OCI-LY3 (cell line): ENCODE data around the gene TSACC.
A peak's percentile ranks its signal among the peaks of the same experiment; 100 is the strongest.

Experiments used
- H2AFZ ChIP-seq: fragments of 200-600, 300-600 bp; shearing (Covaris generic); 2 replicates; pipeline ENCODE4 v1.6.0; 2014; ENCODE audit warnings: antibody characterized with exemption, low read depth, low read length
- H3K27ac ChIP-seq: fragments of 200-600, 300-600 bp; sonication (generic); 2 replicates; pipeline ENCODE4 v1.5.1; 2014; ENCODE audit warnings: mild to moderate bottlenecking, low read length, moderate library complexity, mixed read lengths
- H3K27me3 ChIP-seq: fragments of 200-600, 300-600 bp; sonication (generic); 2 replicates; pipeline ENCODE4 v1.6.1; 2014; ENCODE audit warnings: low read depth, low read length, mixed read lengths
- H3K36me3 ChIP-seq: fragments of 200-600, 300-600 bp; sonication (generic); replicated peaks from 2 replicates; pipeline ENCODE3; 2014; ENCODE audit warnings: low read depth, low read length, mixed read lengths
- H3K4me1 ChIP-seq: fragments of 300-600, 200-600 bp; sonication (generic); 2 replicates; pipeline ENCODE4 v1.6.1; 2014; ENCODE audit warnings: low read length, mixed read lengths
- H3K4me2 ChIP-seq: fragments of 200-600, 300-600 bp; sonication (generic); 2 replicates; pipeline ENCODE4 v1.6.1; 2014; ENCODE audit warnings: low read length, mixed read lengths
- H3K4me3 ChIP-seq: fragments of 300-600, 200-600 bp; sonication (generic); 2 replicates; pipeline ENCODE4 v1.5.1; 2014; ENCODE audit warnings: antibody characterized with exemption, mild to moderate bottlenecking, low read length, moderate library complexity
- H3K79me2 ChIP-seq: fragments of 300-600, 200-600 bp; shearing (Covaris generic); 2 replicates; pipeline ENCODE4 v1.6.1; 2014; ENCODE audit warnings: mild to moderate bottlenecking, low read length, mixed read lengths
- H3K9ac ChIP-seq: fragments of 300-600, 200-600 bp; shearing (Covaris generic); 2 replicates; pipeline ENCODE4 v1.6.0; 2014; ENCODE audit warnings: mild to moderate bottlenecking, low read length, moderate library complexity
- H3K9me3 ChIP-seq: fragments of 200-600, 300-600 bp; shearing (Covaris generic); 2 replicates; pipeline ENCODE4 v1.6.1; 2014; ENCODE audit warnings: low read length, mixed read lengths; ENCODE audit not compliant: insufficient read depth
- H4K20me1 ChIP-seq: fragments of 200-600, 300-600 bp; sonication (generic); 2 replicates; pipeline ENCODE4 v1.6.1; 2016; ENCODE audit warnings: low read length, mixed read lengths; ENCODE audit not compliant: insufficient read depth
- EZH2phosphoT487 ChIP-seq: fragments of 200-600 bp; shearing (Covaris generic); IDR thresholded peaks from 2 replicates; pipeline ENCODE4 v1.6.1; 2018; ENCODE audit warnings: antibody characterized with exemption, mixed run types, low read depth
- TF ChIP-seq, protein P1 (sequence below): fragments of 200-600, 300-600 bp; sonication (generic); IDR thresholded peaks from 2 replicates; pipeline ENCODE4 v1.5.1; 2014; ENCODE audit warnings: antibody characterized with exemption, low read length, low read depth

The TSACC gene

DNA sequence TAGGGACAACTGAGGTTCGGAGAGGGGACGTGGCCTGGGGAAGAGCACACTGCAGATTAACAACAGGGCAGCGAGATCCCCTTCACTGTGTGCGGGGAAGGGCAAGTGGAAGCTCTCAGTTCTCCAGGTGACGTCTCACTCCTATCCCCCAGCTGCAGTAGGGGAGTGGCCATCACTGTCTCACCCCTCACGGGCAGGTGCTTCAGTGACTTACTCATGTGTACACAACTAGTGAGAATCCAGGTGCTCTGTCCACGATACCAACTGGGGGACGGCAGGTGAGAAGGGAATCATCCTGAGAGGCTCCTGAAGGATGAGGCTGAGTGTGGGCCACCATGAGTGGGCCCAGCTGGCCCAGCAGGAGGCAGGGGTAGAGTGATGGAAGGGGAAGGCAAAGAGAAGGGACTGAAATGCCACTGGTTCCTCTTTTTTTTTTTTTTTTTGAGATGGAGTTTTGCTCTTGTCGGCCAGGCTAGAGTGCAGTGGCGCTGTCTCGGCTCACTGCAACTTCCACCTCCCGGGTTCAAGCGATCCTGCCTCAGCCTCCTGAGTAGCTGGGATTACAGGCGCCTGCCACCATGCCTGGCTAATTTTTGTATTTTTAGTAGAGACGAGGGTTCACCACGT, 56.6 kb downstream of the TSACC start:
- H3K27ac ChIP-seq = no peak overlapping the region
- H3K79me2 ChIP-seq = no peaks in the 10 kb centered on the region
- H3K9ac ChIP-seq = no peak overlapping the region
- peak overlapping the region; percentile 45 for H3K4me2 ChIP-seq
- peaks cover 16% of the 10 kb centered on the region for H3K4me1 ChIP-seq
- no peaks in the 10 kb centered on the region for H3K36me3 ChIP-seq
- H3K27me3 ChIP-seq = no peaks in the 10 kb centered on the region
- H2AFZ ChIP-seq = peak overlapping the region; percentile 65; the same call in 1 of the 2 replicates
- H4K20me1 ChIP-seq = no peaks in the 10 kb centered on the region
- TF ChIP-seq, protein P1, sequence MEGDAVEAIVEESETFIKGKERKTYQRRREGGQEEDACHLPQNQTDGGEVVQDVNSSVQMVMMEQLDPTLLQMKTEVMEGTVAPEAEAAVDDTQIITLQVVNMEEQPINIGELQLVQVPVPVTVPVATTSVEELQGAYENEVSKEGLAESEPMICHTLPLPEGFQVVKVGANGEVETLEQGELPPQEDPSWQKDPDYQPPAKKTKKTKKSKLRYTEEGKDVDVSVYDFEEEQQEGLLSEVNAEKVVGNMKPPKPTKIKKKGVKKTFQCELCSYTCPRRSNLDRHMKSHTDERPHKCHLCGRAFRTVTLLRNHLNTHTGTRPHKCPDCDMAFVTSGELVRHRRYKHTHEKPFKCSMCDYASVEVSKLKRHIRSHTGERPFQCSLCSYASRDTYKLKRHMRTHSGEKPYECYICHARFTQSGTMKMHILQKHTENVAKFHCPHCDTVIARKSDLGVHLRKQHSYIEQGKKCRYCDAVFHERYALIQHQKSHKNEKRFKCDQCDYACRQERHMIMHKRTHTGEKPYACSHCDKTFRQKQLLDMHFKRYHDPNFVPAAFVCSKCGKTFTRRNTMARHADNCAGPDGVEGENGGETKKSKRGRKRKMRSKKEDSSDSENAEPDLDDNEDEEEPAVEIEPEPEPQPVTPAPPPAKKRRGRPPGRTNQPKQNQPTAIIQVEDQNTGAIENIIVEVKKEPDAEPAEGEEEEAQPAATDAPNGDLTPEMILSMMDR = peak; percentile 29
- TF ChIP-seq EZH2phosphoT487 = no peak
- no peaks in the 10 kb centered on the region for H3K9me3 ChIP-seq
- no peak overlapping the region for H3K4me3 ChIP-seq
